Measurements from ENCODE around the gene CD300E.
A peak's percentile ranks its signal among the peaks of the same experiment; 100 is the strongest.
"Not testable (repeated sequence)": the region's sequence is repeated elsewhere in the genome, so short reads cannot be mapped to it uniquely, and the experiment has no call there.

The CD300E gene

GRCh38 chr17:74633326-74633725, 9.8 kb upstream of the CD300E start:
- no peak for DNase-seq

GRCh38 chr17:74632617-74633016, 9.1 kb upstream of the CD300E start:
- DNase-seq = no peak

- no peak for DNase-seq
Measured at GRCh38 chr17:74631468-74632450, 8.2 kb upstream of the CD300E start.

GRCh38 chr17:74630251-74630650, 6.7 kb upstream of the CD300E start:
- not testable (repeated sequence) for DNase-seq

GRCh38 chr17:74625661-74626060, 2.1 kb upstream of the CD300E start:
- DNase-seq = no peak

GRCh38 chr17:74624131-74624530, 593 bp upstream of the CD300E start:
- no peak for DNase-seq

GRCh38 chr17:74619077-74619673, 4.4 kb downstream of the CD300E start:
- no peak for DNase-seq

GRCh38 chr17:74618451-74618850, 5.1 kb downstream of the CD300E start:
- no peak for DNase-seq

- DNase-seq = no peak
Measured at GRCh38 chr17:74616696-74617095, 6.8 kb downstream of the CD300E start.

- DNase-seq = no peak
Measured at GRCh38 chr17:74612046-74612445, 11.5 kb downstream of the CD300E start.

GRCh38 chr17:74610108-74610507, 13.4 kb downstream of the CD300E start:
- DNase-seq = no peak

GRCh38 chr17:74608511-74608910, 15.0 kb downstream of the CD300E start:
- no peak for DNase-seq

- no peak for DNase-seq
Measured at GRCh38 chr17:74607221-74607620, 16.3 kb downstream of the CD300E start.

GRCh38 chr17:74606050-74606449, 17.5 kb downstream of the CD300E start:
- no peak for DNase-seq

- no peak for DNase-seq
Measured at GRCh38 chr17:74605361-74605760, 18.2 kb downstream of the CD300E start.

GRCh38 chr17:74604761-74605160, 18.8 kb downstream of the CD300E start:
- DNase-seq = no peak

GRCh38 chr17:74604200-74604599, 19.3 kb downstream of the CD300E start:
- no peak for DNase-seq

GRCh38 chr17:74603746-74604145, 19.8 kb downstream of the CD300E start:
- DNase-seq = no peak

GRCh38 chr17:74603037-74603635, 20.4 kb downstream of the CD300E start:
- no peak for DNase-seq

- DNase-seq = peak; percentile 31
Measured at GRCh38 chr17:74601944-74602572, 21.5 kb downstream of the CD300E start.

- DNase-seq = no peak
Measured at GRCh38 chr17:74599448-74599939, 24.0 kb downstream of the CD300E start.

GRCh38 chr17:74599023-74599399, 24.5 kb downstream of the CD300E start:
- no peak for DNase-seq

- DNase-seq = no peak
Measured at GRCh38 chr17:74598346-74599022, 25.1 kb downstream of the CD300E start.
